HUES6 (cell line): ENCODE data around the gene CCNY.

Experiments used
- H3K27ac ChIP-seq: 2 replicates; pipeline ENCODE4 v1.7.0; 2013; ENCODE audit warnings: low read depth, mild to moderate bottlenecking, low read length, inconsistent platforms
- H3K27me3 ChIP-seq: 2 replicates; pipeline ENCODE4 v1.6.1; 2013; ENCODE audit warnings: low read length; ENCODE audit not compliant: control insufficient read depth, insufficient read depth
- H3K36me3 ChIP-seq: 2 replicates; pipeline ENCODE4 v1.6.1; 2013; ENCODE audit warnings: low read length; ENCODE audit not compliant: control insufficient read depth, insufficient read depth
- H3K4me1 ChIP-seq: 2 replicates; pipeline ENCODE4 v1.6.1; 2013; ENCODE audit warnings: low read length; ENCODE audit not compliant: control insufficient read depth, insufficient read depth
- H3K4me3 ChIP-seq: 2 replicates; pipeline ENCODE4 v1.5.1; 2013; ENCODE audit warnings: low read depth, low read length
- H3K9ac ChIP-seq: one replicate; pipeline ENCODE4 v1.6.1; 2013; ENCODE audit warnings: mild to moderate bottlenecking, low read length
- H3K9me3 ChIP-seq: 2 replicates; pipeline ENCODE4 v1.6.1; 2013; ENCODE audit warnings: low read depth, low read length; ENCODE audit not compliant: control insufficient read depth, insufficient read depth

The CCNY gene

DNA sequence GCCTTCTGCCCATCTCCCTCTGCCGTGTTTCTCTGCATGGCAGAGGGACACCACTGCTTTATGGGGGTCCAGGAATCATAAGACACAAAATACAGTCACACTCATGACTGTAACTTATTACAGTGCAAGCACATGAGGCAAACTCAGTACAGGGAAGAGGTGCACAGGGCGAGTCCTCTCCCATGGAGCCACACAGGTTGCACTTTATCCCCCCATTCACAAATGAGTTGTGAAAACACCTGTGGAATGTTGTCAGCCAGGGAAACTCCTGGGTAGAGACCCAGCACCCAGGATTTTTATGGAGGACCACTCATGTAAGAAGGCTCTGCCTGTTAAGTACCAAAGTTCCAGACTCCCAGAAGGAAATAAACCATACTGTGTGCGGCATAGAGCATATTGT is 161.6 kb downstream of the CCNY start:
- Histone ChIP-seq H3K4me1 (peaks cover 15% of the 10 kb centered on the region), H3K36me3 (no peaks in the 10 kb centered on the region)

DNA sequence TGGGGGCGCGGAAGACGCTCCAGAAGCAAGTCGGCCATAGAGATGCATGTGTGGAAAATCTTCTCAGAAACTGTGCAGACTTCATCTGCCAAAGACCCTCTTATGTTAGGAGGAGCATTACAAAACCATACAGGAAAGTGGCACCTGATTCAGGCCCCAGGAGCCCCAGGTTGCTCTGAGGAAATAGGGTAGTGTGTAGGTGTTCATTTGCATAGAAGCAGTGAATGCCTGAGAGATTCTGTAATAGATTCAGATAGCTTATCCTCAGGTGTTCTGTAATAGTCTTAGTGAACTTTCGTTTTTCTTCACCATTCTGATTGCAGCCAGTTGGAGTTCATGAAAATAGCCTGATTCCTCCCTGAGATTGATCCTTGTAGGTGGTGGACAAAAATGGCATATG is 162.4 kb downstream of the CCNY start:
- Histone ChIP-seq H3K27me3 (no peaks in the 10 kb centered on the region), H3K4me3 (no peak overlapping the region), H3K9ac (no peak overlapping the region), H3K36me3 (no peaks in the 10 kb centered on the region), H3K4me1 (peaks cover 10% of the 10 kb centered on the region; the same call in 1 of the 2 replicates), H3K9me3 (no peaks in the 10 kb centered on the region), H3K27ac (no peak overlapping the region)

More for the DNA sequence above, 161.6 kb downstream of the CCNY start:
- H3K27me3 ChIP-seq: no peaks in the 10 kb centered on the region
- H3K4me3 ChIP-seq: no peak overlapping the region
- H3K27ac ChIP-seq: no peak overlapping the region
- H3K9ac ChIP-seq: no peak overlapping the region
- no peaks in the 10 kb centered on the region for H3K9me3 ChIP-seq

DNA sequence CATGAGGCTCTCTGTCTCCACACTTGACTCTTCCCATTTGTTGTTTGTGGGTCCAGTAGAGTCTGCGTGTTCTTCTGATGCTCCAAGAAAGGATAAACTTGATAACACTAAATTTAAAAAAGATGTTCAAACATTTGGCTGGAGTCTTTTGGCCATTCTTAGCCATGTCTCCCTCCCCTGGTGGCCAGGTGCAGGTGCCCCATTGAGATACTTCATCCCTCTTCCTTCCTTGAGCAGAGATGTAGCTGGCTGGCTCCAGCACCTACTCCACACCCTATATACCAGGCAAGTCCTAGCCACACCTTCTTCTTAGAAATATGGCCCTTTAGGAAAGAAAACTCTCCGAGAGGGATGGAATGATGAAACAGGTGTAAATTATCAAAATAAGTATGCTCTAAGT is 165.6 kb downstream of the CCNY start:
- H3K9me3 ChIP-seq: no peaks in the 10 kb centered on the region
- H3K9ac ChIP-seq: no peak overlapping the region
- no peaks in the 10 kb centered on the region for H3K27me3 ChIP-seq
- H3K4me1 ChIP-seq: no peaks in the 10 kb centered on the region; the same call in 1 of the 2 replicates
- no peak overlapping the region for H3K4me3 ChIP-seq
- no peak overlapping the region for H3K27ac ChIP-seq
- no peaks in the 10 kb centered on the region for H3K36me3 ChIP-seq

DNA sequence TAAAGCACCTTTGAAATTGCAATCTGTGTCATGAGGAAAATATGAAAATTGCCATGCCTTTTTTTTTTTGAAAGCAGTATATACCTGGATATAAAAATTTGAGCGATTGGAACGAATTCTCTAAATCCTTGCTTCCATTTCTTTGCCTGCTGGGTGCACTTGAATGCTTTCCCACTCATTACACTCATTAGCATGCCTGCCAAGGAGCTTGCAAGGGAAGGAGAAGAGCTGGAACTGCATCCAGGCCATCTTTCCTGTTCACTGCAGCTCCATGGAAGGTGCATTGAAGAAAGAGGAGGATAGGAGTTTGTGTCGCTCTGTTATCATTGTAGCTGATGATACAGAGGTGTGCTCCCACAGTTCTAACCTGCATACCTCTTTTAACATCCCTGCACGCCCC is 166.4 kb downstream of the CCNY start:
- no peak overlapping the region for H3K9ac ChIP-seq
- no peaks in the 10 kb centered on the region for H3K36me3 ChIP-seq

DNA sequence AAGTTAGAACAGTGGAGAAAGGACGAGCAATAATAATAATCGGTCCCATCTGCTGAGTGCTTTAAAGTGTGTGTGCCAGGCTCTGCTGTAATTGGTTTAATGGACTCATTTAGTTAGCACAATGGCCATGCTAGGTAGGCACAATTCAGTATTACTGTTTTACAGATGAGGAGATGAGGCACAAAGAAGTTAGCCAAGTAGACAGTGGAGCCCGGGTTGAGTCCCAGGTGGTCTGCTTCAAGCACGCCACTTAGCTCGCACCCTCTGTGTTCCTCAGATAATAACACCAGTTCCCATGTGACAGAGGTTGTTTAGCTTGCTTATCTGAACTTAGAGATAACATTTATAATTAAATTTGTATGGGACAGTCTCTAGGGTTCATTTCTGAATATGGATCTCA is 167.3 kb downstream of the CCNY start:
- Histone ChIP-seq H3K9ac (no peak overlapping the region), H3K27ac (no peak overlapping the region), H3K4me1 (no peaks in the 10 kb centered on the region; the same call in 1 of the 2 replicates), H3K27me3 (no peaks in the 10 kb centered on the region), H3K36me3 (no peaks in the 10 kb centered on the region), H3K4me3 (no peak overlapping the region), H3K9me3 (no peaks in the 10 kb centered on the region)

More for the DNA sequence above, 166.4 kb downstream of the CCNY start:
- Histone ChIP-seq H3K27ac (no peak overlapping the region), H3K4me1 (no peaks in the 10 kb centered on the region; the same call in 1 of the 2 replicates), H3K27me3 (no peaks in the 10 kb centered on the region), H3K9me3 (no peaks in the 10 kb centered on the region), H3K4me3 (no peak overlapping the region)

DNA sequence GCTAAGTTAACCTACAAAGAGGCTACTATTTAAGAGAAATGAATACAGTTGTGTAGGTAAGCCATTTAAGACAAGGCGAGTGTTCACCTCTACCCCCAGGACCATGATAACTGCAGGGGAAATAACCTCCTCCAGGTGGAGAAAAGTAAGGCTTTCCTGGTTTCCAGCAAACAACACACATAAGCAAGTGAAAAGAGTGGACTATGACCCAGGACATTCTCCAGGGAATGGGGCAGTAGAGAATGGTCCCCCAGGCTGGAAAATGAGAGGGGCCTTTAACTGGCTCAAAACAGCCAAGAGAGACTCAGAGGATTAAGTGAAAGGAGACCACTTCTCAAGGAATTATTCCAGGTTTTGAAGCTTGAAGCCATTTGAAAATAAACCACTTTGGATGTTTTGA is 167.8 kb downstream of the CCNY start:
- Histone ChIP-seq H3K36me3 (no peaks in the 10 kb centered on the region), H3K9me3 (no peaks in the 10 kb centered on the region), H3K27ac (no peak overlapping the region), H3K4me3 (no peak overlapping the region), H3K4me1 (no peaks in the 10 kb centered on the region; the same call in 1 of the 2 replicates), H3K27me3 (no peaks in the 10 kb centered on the region), H3K9ac (no peak overlapping the region)

- Histone ChIP-seq H3K9me3 (no peaks in the 10 kb centered on the region), H3K9ac (no peak overlapping the region), H3K4me3 (no peak overlapping the region), H3K4me1 (no peaks in the 10 kb centered on the region; the same call in 1 of the 2 replicates), H3K36me3 (no peaks in the 10 kb centered on the region), H3K27ac (no peak overlapping the region), H3K27me3 (no peaks in the 10 kb centered on the region)
These were observed 169.0 kb downstream of the CCNY start for GRCh38 chr10:35505241-35505873.

GRCh38 chr10:35506741-35507140 is 170.4 kb downstream of the CCNY start:
- Histone ChIP-seq H3K9ac (no peak overlapping the region), H3K4me3 (no peak overlapping the region), H3K27me3 (no peaks in the 10 kb centered on the region), H3K36me3 (peaks cover 3% of the 10 kb centered on the region; the same call in 1 of the 2 replicates), H3K9me3 (no peaks in the 10 kb centered on the region), H3K4me1 (no peaks in the 10 kb centered on the region; the same call in 1 of the 2 replicates), H3K27ac (no peak overlapping the region)

GRCh38 chr10:35507519-35508109 is 171.3 kb downstream of the CCNY start:
- no peaks in the 10 kb centered on the region; the same call in 1 of the 2 replicates for H3K4me1 ChIP-seq

GRCh38 chr10:35508647-35509046 is 172.3 kb downstream of the CCNY start:
- no peaks in the 10 kb centered on the region for H3K9me3 ChIP-seq
- no peak overlapping the region for H3K9ac ChIP-seq
- H3K27me3 ChIP-seq: no peaks in the 10 kb centered on the region
- H3K27ac ChIP-seq: no peak overlapping the region
- H3K4me3 ChIP-seq: no peak overlapping the region
- peaks cover 3% of the 10 kb centered on the region; the same call in 1 of the 2 replicates for H3K36me3 ChIP-seq
- no peaks in the 10 kb centered on the region; the same call in 1 of the 2 replicates for H3K4me1 ChIP-seq

More at GRCh38 chr10:35507519-35508109, 171.3 kb downstream of the CCNY start:
- Histone ChIP-seq H3K27ac (no peak overlapping the region), H3K36me3 (peaks cover 3% of the 10 kb centered on the region; the same call in 1 of the 2 replicates), H3K27me3 (no peaks in the 10 kb centered on the region), H3K4me3 (no peak overlapping the region), H3K9me3 (no peaks in the 10 kb centered on the region), H3K9ac (no peak overlapping the region)

GRCh38 chr10:35510891-35511290 is 174.6 kb downstream of the CCNY start:
- no peaks in the 10 kb centered on the region for H3K4me1 ChIP-seq
- no peaks in the 10 kb centered on the region for H3K9me3 ChIP-seq
- H3K9ac ChIP-seq: no peak overlapping the region
- no peaks in the 10 kb centered on the region for H3K27me3 ChIP-seq
- H3K27ac ChIP-seq: no peak overlapping the region
- peaks cover 3% of the 10 kb centered on the region; the same call in 1 of the 2 replicates for H3K36me3 ChIP-seq
- H3K4me3 ChIP-seq: no peak overlapping the region
